Sciatic nerve (tissue), 2 donors: Measurements from ENCODE around the gene TCOF1. TPM values are rescaled to one million over a fixed set of nuclear protein-coding genes. Genes with fewer than 3 reads are reported as not detected.

Source experiments
- ATAC-seq: fragments of 200-7000 bp; cut with Tn5 transposase; one replicate; pipeline ENCODE4 v1.9.1; 2020; ENCODE audit warnings: mild to moderate bottlenecking, moderate library complexity
- DNase-seq: peaks from one replicate; pipeline ENCODE4 v3.0.0-alpha.2; 2020; ENCODE audit warnings: low spot score
- intact Hi-C: fragments of 100-400 bp; cut with DNase I; formaldehyde crosslinking; loops from one replicate; pipeline ENCODE4 v1.14.2; 2022
- total RNA-seq: library from RNA; stranded (reverse); fragmentation: NEBNext Ultra II Directional; extraction: Animal tissue kit (Norgen Biotek cat#: 25700); gene quantifications from one replicate; pipeline ENCODE4 v1.2.1, GENCODE V29; 2021
- donor health status: DM: no; HTN: no; CAD: no.
- donor health status: DM: no; HTN: no; CAD: no.

Gene TCOF1
- total RNA-seq, 1 donor from 2014 or later = 30.0 TPM

GRCh38 chr5:150374651-150375050 is 17.2 kb downstream of the TCOF1 start:
- intact Hi-C loops = no loop called here
- no peak for DNase-seq

GRCh38 chr5:150376799-150377771 is 19.6 kb downstream of the TCOF1 start:
- DNase-seq = no peak
- intact Hi-C loops = no loop called here
- no peak for ATAC-seq

More at GRCh38 chr5:150374651-150375050, 17.2 kb downstream of the TCOF1 start:
- ATAC-seq = no peak

- DNase-seq = no peak
- intact Hi-C loops = no loop called here
- peak; percentile 9 for ATAC-seq
Observed at GRCh38 chr5:150377964-150378694, 20.6 kb downstream of the TCOF1 start.

- no peak for DNase-seq
- intact Hi-C loops = no loop called here
- ATAC-seq = no peak
Observed at GRCh38 chr5:150384701-150385100, 27.2 kb downstream of the TCOF1 start.

- intact Hi-C loops = no loop called here
- DNase-seq (no peak), ATAC-seq (no peak)
Observed at GRCh38 chr5:150386024-150386855, 28.7 kb downstream of the TCOF1 start.

GRCh38 chr5:150389531-150390266 is 32.2 kb downstream of the TCOF1 start:
- intact Hi-C loops = no loop called here
- no peak for DNase-seq
- ATAC-seq = no peak

- intact Hi-C loops = no loop called here
Observed at GRCh38 chr5:150391064-150391834, 33.8 kb downstream of the TCOF1 start.

GRCh38 chr5:150391986-150392385 is 34.5 kb downstream of the TCOF1 start:
- no peak for ATAC-seq
- intact Hi-C loops = no loop called here
- DNase-seq = no peak

More at GRCh38 chr5:150391064-150391834, 33.8 kb downstream of the TCOF1 start:
- ATAC-seq (no peak), DNase-seq (no peak)

- ATAC-seq (no peak), DNase-seq (no peak)
- intact Hi-C loops = no loop called here
Observed at GRCh38 chr5:150392680-150393079, 35.2 kb downstream of the TCOF1 start.

- DNase-seq (no peak), ATAC-seq (no peak)
- intact Hi-C loops = no loop called here
Observed at GRCh38 chr5:150393096-150393645, 35.7 kb downstream of the TCOF1 start.

- intact Hi-C loops = no loop called here
- no peak for DNase-seq
- no peak for ATAC-seq
Observed at GRCh38 chr5:150394131-150394530, 36.6 kb downstream of the TCOF1 start.

- DNase-seq = no peak
- ATAC-seq = no peak
- intact Hi-C loops = no loop called here
Observed at GRCh38 chr5:150394912-150395687, 37.6 kb downstream of the TCOF1 start.

GRCh38 chr5:150395688-150395975 is 38.1 kb downstream of the TCOF1 start:
- ATAC-seq (no peak), DNase-seq (no peak)
- intact Hi-C loops = no loop called here

- ATAC-seq (no peak), DNase-seq (no peak)
- intact Hi-C loops = no loop called here
Observed at GRCh38 chr5:150396267-150396666, 38.8 kb downstream of the TCOF1 start.

GRCh38 chr5:150397146-150397781 is 39.8 kb downstream of the TCOF1 start:
- intact Hi-C loops = no loop called here
- DNase-seq = no peak
- no peak for ATAC-seq
